ENCODE results near the gene CSTF2T. TPM values are rescaled to one million over a fixed set of nuclear protein-coding genes. Genes with fewer than 3 reads are reported as not detected.

CSTF2T gene
- total and polyA plus RNA-seq, 2 of the 13 experiments (the other 11 are each of a cell fraction or from before 2014, with no cell fraction given), result 1.4 to 7.2 TPM

- Histone ChIP-seq H3K36me3 (replicated peaks in 1 of 2; ENCODE audit: control insufficient read depth in 1 of 2, insufficient read depth in 2 of 2, low read length in 2 of 2) (no peaks in the 10 kb centered on the region), H3K4me3 (replicated peaks in 1 of 3; ENCODE audit: insufficient read depth in 1 of 3, low read depth in 2 of 3, low read length in 3 of 3) (no peak overlapping the region), H3K9ac (ENCODE audit: insufficient read depth, low read depth, low read length) (no peak overlapping the region), H3K27me3 (ENCODE audit: control insufficient read depth in 1 of 2, insufficient read depth in 2 of 2, low read length in 2 of 2) (no peaks in the 10 kb centered on the region), H3K9me3 (ENCODE audit: low read length) (no peaks in the 10 kb centered on the region), H3K27ac (ENCODE audit: extremely low read length, insufficient read depth, low read length) (no peak overlapping the region), H3K79me2 (ENCODE audit: insufficient read depth, low read length) (no peaks in the 10 kb centered on the region), H4K20me1 (ENCODE audit: insufficient read depth, low read length) (no peaks in the 10 kb centered on the region), H3K4me1 (ENCODE audit: insufficient read depth, low read length) (no peaks in the 10 kb centered on the region), H2AFZ (ENCODE audit: low read length) (no peak overlapping the region), H3K4me2 (ENCODE audit: low read depth, low read length) (no peak overlapping the region)
- CTCF ChIA-PET (ENCODE audit: low intra/inter-chr PET ratio, low total read pairs), result no interaction called here
- TF ChIP-seq KAT7 (CRISPR knock-in tag; IDR thresholded peaks at IDR 0.05; ENCODE audit: borderline replicate concordance), result no peak
- TF ChIP-seq HCFC1 (IDR thresholded peaks at IDR 0.05; ENCODE audit: low read depth, low read length), result no peak
- no peak for TF ChIP-seq RFX3 (CRISPR knock-in tag; IDR thresholded peaks at IDR 0.05)
- TF ChIP-seq KAT8 (CRISPR knock-in tag; IDR thresholded peaks at IDR 0.05), result no peak
- TF ChIP-seq MIER2 (CRISPR knock-in tag; IDR thresholded peaks at IDR 0.05), result no peak
- no peak for TF ChIP-seq FOXO4 (CRISPR knock-in tag; conservative IDR thresholded peaks at IDR 0.05)
- no peak for TF ChIP-seq ZNF101 (CRISPR knock-in tag; IDR thresholded peaks at IDR 0.05; ENCODE audit: borderline replicate concordance, low read depth)
- TF ChIP-seq KLF13 (CRISPR knock-in tag; IDR thresholded peaks at IDR 0.05), result no peak
- POLR2A ChIA-PET, result no interaction called here
- ATAC-seq (no peak), FAIRE-seq (no peak), DNase-seq (ENCODE audit: low spot score) (no peak)
- intact Hi-C loops (cut with micrococcal nuclease; ENCODE audit: unreplicated experiment) (no loop called here), in situ Hi-C loops (cut with HindIII; ENCODE audit: extremely low pct_ligation_motif_present, low pct_unique_long_range_greater_than_20kb) (no loop called here)
- WGBS (ENCODE audit: low lambda C conversion rate), result 2% methylated on average over 5 of the region's 5 CpGs
- no TSS peak for BruUV-seq (replicated peaks)
Measured at GRCh38 chr10:51707821-51708424, 8.5 kb upstream of the CSTF2T start.

GRCh38 chr10:51707392-51707791, 8.0 kb upstream of the CSTF2T start:
- DNase-seq (ENCODE audit: low spot score) (no peak), ATAC-seq (no peak), FAIRE-seq (no peak)
- H4K20me1 ChIP-seq (ENCODE audit: insufficient read depth, low read length), result no peaks in the 10 kb centered on the region
- H3K9ac ChIP-seq (ENCODE audit: insufficient read depth, low read depth, low read length), result no peak overlapping the region
- no peak overlapping the region for H3K4me2 ChIP-seq (ENCODE audit: low read depth, low read length)
- H2AFZ ChIP-seq (ENCODE audit: low read length), result no peak overlapping the region
- no TSS peak for BruUV-seq (replicated peaks)
- no peaks in the 10 kb centered on the region for H3K79me2 ChIP-seq (ENCODE audit: insufficient read depth, low read length)
- intact Hi-C loops (cut with micrococcal nuclease; ENCODE audit: unreplicated experiment), result no loop called here
- no peak overlapping the region for H3K4me3 ChIP-seq (replicated peaks in 1 of 3; ENCODE audit: insufficient read depth in 1 of 3, low read depth in 2 of 3, low read length in 3 of 3)
- H3K27me3 ChIP-seq (ENCODE audit: control insufficient read depth in 1 of 2, insufficient read depth in 2 of 2, low read length in 2 of 2), result no peaks in the 10 kb centered on the region
- WGBS (ENCODE audit: low lambda C conversion rate), result 4% methylated on average over 6 of the region's 6 CpGs
- no peak overlapping the region for H3K27ac ChIP-seq (ENCODE audit: extremely low read length, insufficient read depth, low read length)
- ChIA-PET CTCF (ENCODE audit: low intra/inter-chr PET ratio, low total read pairs) (no interaction called here), POLR2A (no interaction called here)
- in situ Hi-C loops (cut with HindIII; ENCODE audit: extremely low pct_ligation_motif_present, low pct_unique_long_range_greater_than_20kb), result no loop called here
- H3K9me3 ChIP-seq (ENCODE audit: low read length), result no peaks in the 10 kb centered on the region
- no peaks in the 10 kb centered on the region for H3K4me1 ChIP-seq (ENCODE audit: insufficient read depth, low read length)
- no peak for TF ChIP-seq CENPBD1 (CRISPR knock-in tag; IDR thresholded peaks at IDR 0.05; ENCODE audit: borderline replicate concordance, low read depth)
- no peak for TF ChIP-seq NCOR1 (IDR thresholded peaks at IDR 0.05; ENCODE audit: borderline replicate concordance, low read length)
- TF ChIP-seq, protein P1, sequence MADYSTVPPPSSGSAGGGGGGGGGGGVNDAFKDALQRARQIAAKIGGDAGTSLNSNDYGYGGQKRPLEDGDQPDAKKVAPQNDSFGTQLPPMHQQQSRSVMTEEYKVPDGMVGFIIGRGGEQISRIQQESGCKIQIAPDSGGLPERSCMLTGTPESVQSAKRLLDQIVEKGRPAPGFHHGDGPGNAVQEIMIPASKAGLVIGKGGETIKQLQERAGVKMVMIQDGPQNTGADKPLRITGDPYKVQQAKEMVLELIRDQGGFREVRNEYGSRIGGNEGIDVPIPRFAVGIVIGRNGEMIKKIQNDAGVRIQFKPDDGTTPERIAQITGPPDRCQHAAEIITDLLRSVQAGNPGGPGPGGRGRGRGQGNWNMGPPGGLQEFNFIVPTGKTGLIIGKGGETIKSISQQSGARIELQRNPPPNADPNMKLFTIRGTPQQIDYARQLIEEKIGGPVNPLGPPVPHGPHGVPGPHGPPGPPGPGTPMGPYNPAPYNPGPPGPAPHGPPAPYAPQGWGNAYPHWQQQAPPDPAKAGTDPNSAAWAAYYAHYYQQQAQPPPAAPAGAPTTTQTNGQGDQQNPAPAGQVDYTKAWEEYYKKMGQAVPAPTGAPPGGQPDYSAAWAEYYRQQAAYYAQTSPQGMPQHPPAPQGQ (CRISPR knock-in tag; IDR thresholded peaks at IDR 0.05; ENCODE audit: borderline replicate concordance), result no peak
- no peak for TF ChIP-seq SOX5 (CRISPR knock-in tag; IDR thresholded peaks at IDR 0.05; ENCODE audit: borderline replicate concordance)
- TF ChIP-seq PRMT3 (CRISPR knock-in tag; IDR thresholded peaks at IDR 0.05; ENCODE audit: borderline replicate concordance, low read depth), result no peak
- no peaks in the 10 kb centered on the region for H3K36me3 ChIP-seq (replicated peaks in 1 of 2; ENCODE audit: control insufficient read depth in 1 of 2, insufficient read depth in 2 of 2, low read length in 2 of 2)
